HG02970 (cell line): ENCODE measurements around the gene ARHGEF16.

ENCODE experiments used
- ATAC-seq: cut with Tn5 transposase; IDR thresholded peaks from one replicate; pipeline ENCODE4 v1.9.1; 2021; ENCODE audit warnings: mild to moderate bottlenecking, moderate library complexity, moderate number of reproducible peaks; ENCODE audit not compliant: unreplicated experiment, low FRiP score

Gene ARHGEF16

GRCh38 chr1:3510956-3511250 lies 56.4 kb downstream of the ARHGEF16 start:
- no peak for ATAC-seq

GRCh38 chr1:3511306-3511705 lies 56.8 kb downstream of the ARHGEF16 start:
- ATAC-seq, result no peak

- ATAC-seq, result no peak
Measured at GRCh38 chr1:3511856-3512255, 57.4 kb downstream of the ARHGEF16 start.

GRCh38 chr1:3514404-3514803 lies 59.9 kb downstream of the ARHGEF16 start:
- ATAC-seq, result no peak

- ATAC-seq, result no peak
Measured at GRCh38 chr1:3515272-3515671, 60.8 kb downstream of the ARHGEF16 start.

- ATAC-seq, result no peak
Measured at GRCh38 chr1:3515774-3516480, 61.5 kb downstream of the ARHGEF16 start.

GRCh38 chr1:3516481-3516869 lies 62.0 kb downstream of the ARHGEF16 start:
- ATAC-seq, result no peak

- no peak for ATAC-seq
Measured at GRCh38 chr1:3516911-3517675, 62.6 kb downstream of the ARHGEF16 start.

GRCh38 chr1:3518256-3518655 lies 63.8 kb downstream of the ARHGEF16 start:
- ATAC-seq, result no peak

GRCh38 chr1:3518756-3519155 lies 64.3 kb downstream of the ARHGEF16 start:
- no peak for ATAC-seq

- ATAC-seq, result no peak
Measured at GRCh38 chr1:3519301-3519885, 64.9 kb downstream of the ARHGEF16 start.

- no peak for ATAC-seq
Measured at GRCh38 chr1:3520419-3521378, 66.2 kb downstream of the ARHGEF16 start.

GRCh38 chr1:3521426-3521825 lies 67.0 kb downstream of the ARHGEF16 start:
- ATAC-seq, result no peak

GRCh38 chr1:3522112-3522511 lies 67.6 kb downstream of the ARHGEF16 start:
- ATAC-seq, result no peak

GRCh38 chr1:3522564-3523265 lies 68.2 kb downstream of the ARHGEF16 start:
- no peak for ATAC-seq

- ATAC-seq, result no peak
Measured at GRCh38 chr1:3523980-3524379, 69.5 kb downstream of the ARHGEF16 start.

- no peak for ATAC-seq
Measured at GRCh38 chr1:3524556-3525203, 70.2 kb downstream of the ARHGEF16 start.

GRCh38 chr1:3525551-3526482 lies 71.4 kb downstream of the ARHGEF16 start:
- ATAC-seq, result no peak

GRCh38 chr1:3527774-3528173 lies 73.3 kb downstream of the ARHGEF16 start:
- no peak for ATAC-seq
